Measurements from ENCODE around the gene ORMDL3.
A peak's percentile ranks its signal among the peaks of the same experiment; 100 is the strongest.

ORMDL3 gene

GRCh38 chr17:39925282-39926134, 1.9 kb downstream of the ORMDL3 start:
- peaks cover 54 to 55% of the 10 kb centered on the region in 2 donors for H3K4me1 ChIP-seq (ENCODE audit: control insufficient read depth in 1 of 2, insufficient read depth in 2 of 2, low read length in 2 of 2)
- H3K9me3 ChIP-seq (ENCODE audit: control insufficient read depth in 1 of 2, low read length in 2 of 2), result no peaks in the 10 kb centered on the region
- peak overlapping the region; percentile 82 to 95 for H3K9ac ChIP-seq (ENCODE audit: low read depth in 1 of 2, low read length in 2 of 2)
- H3K27ac ChIP-seq (ENCODE audit: low read depth, low read length), result no peak overlapping the region
- H3K27me3 ChIP-seq (ENCODE audit: control insufficient read depth in 1 of 2, insufficient read depth in 2 of 2, low read length in 2 of 2), result no peaks in the 10 kb centered on the region
- peaks cover 25 to 35% of the 10 kb centered on the region in 2 donors for H3K36me3 ChIP-seq (ENCODE audit: control insufficient read depth in 1 of 2, insufficient read depth in 2 of 2, low read length in 2 of 2)
- H3K4me3 ChIP-seq (ENCODE audit: low read depth in 1 of 2, low read length in 2 of 2), result peak overlapping the region; percentile 77 to 84

- Histone ChIP-seq H3K27ac (ENCODE audit: low read depth, low read length) (no peak overlapping the region), H3K9me3 (ENCODE audit: control insufficient read depth in 1 of 2, low read length in 2 of 2) (no peaks in the 10 kb centered on the region), H3K9ac (ENCODE audit: low read depth in 1 of 2, low read length in 2 of 2) (peak overlapping the region; percentile 10 to 95), H3K36me3 (ENCODE audit: control insufficient read depth in 1 of 2, insufficient read depth in 2 of 2, low read length in 2 of 2) (peaks cover 25 to 41% of the 10 kb centered on the region in 2 donors), H3K4me3 (ENCODE audit: low read depth in 1 of 2, low read length in 2 of 2) (no peak overlapping the region), H3K27me3 (ENCODE audit: control insufficient read depth in 1 of 2, insufficient read depth in 2 of 2, low read length in 2 of 2) (no peaks in the 10 kb centered on the region), H3K4me1 (ENCODE audit: control insufficient read depth in 1 of 2, insufficient read depth in 2 of 2, low read length in 2 of 2) (peaks cover 61 to 62% of the 10 kb centered on the region in 2 donors)
These were observed 2.7 kb downstream of the ORMDL3 start for GRCh38 chr17:39924691-39925055.

- peaks cover 60 to 61% of the 10 kb centered on the region in 2 donors for H3K4me1 ChIP-seq (ENCODE audit: control insufficient read depth in 1 of 2, insufficient read depth in 2 of 2, low read length in 2 of 2)
- H3K27ac ChIP-seq (ENCODE audit: low read depth, low read length), result no peak overlapping the region
- no peaks in the 10 kb centered on the region for H3K9me3 ChIP-seq (ENCODE audit: control insufficient read depth in 1 of 2, low read length in 2 of 2)
- peak overlapping the region; percentile 10 to 95 for H3K9ac ChIP-seq (ENCODE audit: low read depth in 1 of 2, low read length in 2 of 2)
- H3K27me3 ChIP-seq (ENCODE audit: control insufficient read depth in 1 of 2, insufficient read depth in 2 of 2, low read length in 2 of 2), result no peaks in the 10 kb centered on the region
- H3K36me3 ChIP-seq (ENCODE audit: control insufficient read depth in 1 of 2, insufficient read depth in 2 of 2, low read length in 2 of 2), result peaks cover 25 to 44% of the 10 kb centered on the region in 2 donors
- H3K4me3 ChIP-seq (ENCODE audit: low read depth in 1 of 2, low read length in 2 of 2), result peak overlapping the region in 1 of 2 donors; percentile 9
These were observed 3.3 kb downstream of the ORMDL3 start for GRCh38 chr17:39923836-39924690.

GRCh38 chr17:39923230-39923629, 4.2 kb downstream of the ORMDL3 start:
- peaks cover 52 to 53% of the 10 kb centered on the region in 2 donors for H3K4me1 ChIP-seq (ENCODE audit: control insufficient read depth in 1 of 2, insufficient read depth in 2 of 2, low read length in 2 of 2)
- H3K9ac ChIP-seq (ENCODE audit: low read depth in 1 of 2, low read length in 2 of 2), result no peak overlapping the region
- no peaks in the 10 kb centered on the region for H3K9me3 ChIP-seq (ENCODE audit: control insufficient read depth in 1 of 2, low read length in 2 of 2)
- H3K27me3 ChIP-seq (ENCODE audit: control insufficient read depth in 1 of 2, insufficient read depth in 2 of 2, low read length in 2 of 2), result no peaks in the 10 kb centered on the region
- peaks cover 25 to 46% of the 10 kb centered on the region in 2 donors for H3K36me3 ChIP-seq (ENCODE audit: control insufficient read depth in 1 of 2, insufficient read depth in 2 of 2, low read length in 2 of 2)
- no peak overlapping the region for H3K4me3 ChIP-seq (ENCODE audit: low read depth in 1 of 2, low read length in 2 of 2)
- no peak overlapping the region for H3K27ac ChIP-seq (ENCODE audit: low read depth, low read length)

- Histone ChIP-seq H3K27me3 (ENCODE audit: control insufficient read depth in 1 of 2, insufficient read depth in 2 of 2, low read length in 2 of 2) (no peaks in the 10 kb centered on the region), H3K36me3 (ENCODE audit: control insufficient read depth in 1 of 2, insufficient read depth in 2 of 2, low read length in 2 of 2) (peaks cover 25 to 46% of the 10 kb centered on the region in 2 donors), H3K4me1 (ENCODE audit: control insufficient read depth in 1 of 2, insufficient read depth in 2 of 2, low read length in 2 of 2) (peaks cover 49 to 61% of the 10 kb centered on the region in 2 donors), H3K27ac (ENCODE audit: low read depth, low read length) (no peak overlapping the region), H3K9ac (ENCODE audit: low read depth in 1 of 2, low read length in 2 of 2) (no peak overlapping the region), H3K9me3 (ENCODE audit: control insufficient read depth in 1 of 2, low read length in 2 of 2) (no peaks in the 10 kb centered on the region), H3K4me3 (ENCODE audit: low read depth in 1 of 2, low read length in 2 of 2) (no peak overlapping the region)
These were observed 5.4 kb downstream of the ORMDL3 start for GRCh38 chr17:39922006-39922405.

- Histone ChIP-seq H3K36me3 (ENCODE audit: control insufficient read depth in 1 of 2, insufficient read depth in 2 of 2, low read length in 2 of 2) (peaks cover 25 to 46% of the 10 kb centered on the region in 2 donors), H3K4me1 (ENCODE audit: control insufficient read depth in 1 of 2, insufficient read depth in 2 of 2, low read length in 2 of 2) (peaks cover 49 to 59% of the 10 kb centered on the region in 2 donors), H3K27ac (ENCODE audit: low read depth, low read length) (no peak overlapping the region)
These were observed 6.1 kb downstream of the ORMDL3 start for GRCh38 chr17:39921323-39921722.

GRCh38 chr17:39920218-39921210, 6.9 kb downstream of the ORMDL3 start:
- Histone ChIP-seq H3K36me3 (ENCODE audit: control insufficient read depth in 1 of 2, insufficient read depth in 2 of 2, low read length in 2 of 2) (peaks cover 25 to 46% of the 10 kb centered on the region in 2 donors), H3K27ac (ENCODE audit: low read depth, low read length) (no peak overlapping the region), H3K4me3 (ENCODE audit: low read depth in 1 of 2, low read length in 2 of 2) (no peak overlapping the region), H3K9ac (ENCODE audit: low read depth in 1 of 2, low read length in 2 of 2) (no peak overlapping the region), H3K4me1 (ENCODE audit: control insufficient read depth in 1 of 2, insufficient read depth in 2 of 2, low read length in 2 of 2) (peaks cover 43 to 55% of the 10 kb centered on the region in 2 donors), H3K27me3 (ENCODE audit: control insufficient read depth in 1 of 2, insufficient read depth in 2 of 2, low read length in 2 of 2) (no peaks in the 10 kb centered on the region), H3K9me3 (ENCODE audit: control insufficient read depth in 1 of 2, low read length in 2 of 2) (no peaks in the 10 kb centered on the region)

More at GRCh38 chr17:39921323-39921722, 6.1 kb downstream of the ORMDL3 start:
- H3K4me3 ChIP-seq (ENCODE audit: low read depth in 1 of 2, low read length in 2 of 2), result no peak overlapping the region
- no peaks in the 10 kb centered on the region for H3K27me3 ChIP-seq (ENCODE audit: control insufficient read depth in 1 of 2, insufficient read depth in 2 of 2, low read length in 2 of 2)
- no peak overlapping the region for H3K9ac ChIP-seq (ENCODE audit: low read depth in 1 of 2, low read length in 2 of 2)
- H3K9me3 ChIP-seq (ENCODE audit: control insufficient read depth in 1 of 2, low read length in 2 of 2), result no peaks in the 10 kb centered on the region

GRCh38 chr17:39919087-39919683, 8.2 kb downstream of the ORMDL3 start:
- peaks cover 35 to 41% of the 10 kb centered on the region in 2 donors for H3K4me1 ChIP-seq (ENCODE audit: control insufficient read depth in 1 of 2, insufficient read depth in 2 of 2, low read length in 2 of 2)
- H3K9me3 ChIP-seq (ENCODE audit: control insufficient read depth in 1 of 2, low read length in 2 of 2), result no peaks in the 10 kb centered on the region
- no peak overlapping the region for H3K9ac ChIP-seq (ENCODE audit: low read depth in 1 of 2, low read length in 2 of 2)
- no peak overlapping the region for H3K27ac ChIP-seq (ENCODE audit: low read depth, low read length)
- H3K36me3 ChIP-seq (ENCODE audit: control insufficient read depth in 1 of 2, insufficient read depth in 2 of 2, low read length in 2 of 2), result peaks cover 26 to 47% of the 10 kb centered on the region in 2 donors
- H3K27me3 ChIP-seq (ENCODE audit: control insufficient read depth in 1 of 2, insufficient read depth in 2 of 2, low read length in 2 of 2), result no peaks in the 10 kb centered on the region
- no peak overlapping the region for H3K4me3 ChIP-seq (ENCODE audit: low read depth in 1 of 2, low read length in 2 of 2)

- H3K36me3 ChIP-seq (ENCODE audit: control insufficient read depth in 1 of 2, insufficient read depth in 2 of 2, low read length in 2 of 2), result peaks cover 9 to 39% of the 10 kb centered on the region in 2 donors
- H3K9me3 ChIP-seq (ENCODE audit: control insufficient read depth in 1 of 2, low read length in 2 of 2), result no peaks in the 10 kb centered on the region
- no peak overlapping the region for H3K27ac ChIP-seq (ENCODE audit: low read depth, low read length)
- no peaks in the 10 kb centered on the region for H3K27me3 ChIP-seq (ENCODE audit: control insufficient read depth in 1 of 2, insufficient read depth in 2 of 2, low read length in 2 of 2)
- H3K4me1 ChIP-seq (ENCODE audit: control insufficient read depth in 1 of 2, insufficient read depth in 2 of 2, low read length in 2 of 2), result peaks cover 29 to 35% of the 10 kb centered on the region in 2 donors
- peak overlapping the region in 1 of 2 donors; percentile 12 for H3K9ac ChIP-seq (ENCODE audit: low read depth in 1 of 2, low read length in 2 of 2)
- peak overlapping the region; percentile 66 to 80 for H3K4me3 ChIP-seq (ENCODE audit: low read depth in 1 of 2, low read length in 2 of 2)
These were observed 10.5 kb downstream of the ORMDL3 start for GRCh38 chr17:39916918-39917317.

Measured in duodenal mucosa (tissue), 2 donors.